ENCODE results near the gene FUBP3.

Gene FUBP3

GRCh38 chr9:130578865-130579737 lies at the start of gene FUBP3:
FUBP3 (plus strand) TSS chr9:130579577; CDS start chr9:130579681, 104 bp downstream.
- peak; percentile 97 for DNase-seq

GRCh38 chr9:130530938-130531337 lies 48.4 kb upstream of the FUBP3 start:
- DNase-seq = no peak

DNA sequence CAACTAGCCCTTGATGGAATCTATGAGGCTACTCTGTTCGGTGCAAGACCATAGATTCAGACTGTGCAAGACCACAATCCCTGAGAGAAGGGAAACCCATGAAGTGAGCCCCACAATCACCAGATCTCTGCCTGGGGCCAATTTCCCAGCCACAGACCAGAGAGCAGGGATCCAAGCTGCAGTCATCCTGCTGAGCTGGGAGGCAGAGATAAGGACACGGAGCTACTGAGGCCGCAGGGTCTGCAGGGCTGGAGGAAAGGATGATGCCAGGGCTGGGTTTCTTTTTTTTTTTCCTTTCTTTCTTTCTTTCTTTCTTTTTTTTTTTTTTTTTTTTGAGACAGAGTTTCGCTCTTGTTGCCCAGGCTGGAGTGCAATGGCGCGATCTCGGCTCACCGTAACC lies 47.7 kb upstream of the FUBP3 start:
- DNase-seq = no peak

DNA sequence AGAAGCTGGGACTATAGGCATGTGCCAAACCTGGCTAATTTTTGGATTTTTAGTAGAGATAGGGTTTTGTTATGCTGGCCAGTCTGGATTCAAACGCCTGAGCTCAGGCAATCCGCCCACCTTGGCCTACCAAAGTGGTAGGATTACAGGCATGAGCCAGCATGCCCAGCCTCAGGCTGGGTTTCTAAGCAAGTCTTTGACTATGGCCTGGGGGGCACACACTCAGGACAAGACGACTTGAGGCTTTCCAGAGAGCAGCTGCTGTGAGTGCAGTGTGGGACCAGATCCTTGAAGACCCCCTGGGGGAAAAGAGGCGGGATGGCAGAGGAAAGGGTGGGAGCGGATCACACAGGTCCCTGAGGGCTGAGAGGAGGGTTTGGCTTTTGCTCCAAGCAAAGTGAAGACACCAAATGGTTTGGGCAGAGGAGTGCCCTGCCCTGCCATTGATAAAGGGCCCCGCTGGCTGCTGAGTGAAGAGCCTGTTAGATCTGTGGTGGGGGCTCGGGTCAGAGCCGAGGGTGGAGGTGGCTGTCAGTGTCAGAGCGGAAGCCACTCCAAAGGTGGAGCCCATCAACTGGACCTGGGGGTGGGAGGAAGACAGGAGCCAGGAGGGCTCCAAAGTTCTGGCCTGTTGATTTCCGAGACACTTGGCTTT lies 46.8 kb upstream of the FUBP3 start:
- DNase-seq = no peak

GRCh38 chr9:130535818-130536521 lies 43.4 kb upstream of the FUBP3 start:
- DNase-seq = no peak

DNA sequence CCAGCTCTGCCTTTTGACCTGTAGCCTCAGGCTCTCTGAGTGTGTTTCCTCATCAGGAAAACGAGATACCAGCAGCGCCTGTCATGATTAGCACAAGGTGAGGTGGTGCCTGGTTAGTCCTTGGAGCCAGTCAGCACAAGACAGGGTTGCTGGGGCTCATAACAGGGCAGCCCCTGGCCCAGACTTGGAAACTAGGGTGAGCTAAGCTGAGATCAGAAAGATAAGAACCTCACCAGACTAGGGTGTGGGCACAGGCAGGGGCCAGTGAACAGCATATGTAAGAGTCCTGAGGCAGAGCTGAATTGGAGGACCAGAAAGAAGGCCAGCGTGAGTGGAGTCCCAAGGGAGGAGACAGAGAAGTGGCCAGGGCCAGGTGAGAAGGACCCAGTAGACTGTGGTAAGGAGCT lies 42.7 kb upstream of the FUBP3 start:
- DNase-seq = no peak

DNA sequence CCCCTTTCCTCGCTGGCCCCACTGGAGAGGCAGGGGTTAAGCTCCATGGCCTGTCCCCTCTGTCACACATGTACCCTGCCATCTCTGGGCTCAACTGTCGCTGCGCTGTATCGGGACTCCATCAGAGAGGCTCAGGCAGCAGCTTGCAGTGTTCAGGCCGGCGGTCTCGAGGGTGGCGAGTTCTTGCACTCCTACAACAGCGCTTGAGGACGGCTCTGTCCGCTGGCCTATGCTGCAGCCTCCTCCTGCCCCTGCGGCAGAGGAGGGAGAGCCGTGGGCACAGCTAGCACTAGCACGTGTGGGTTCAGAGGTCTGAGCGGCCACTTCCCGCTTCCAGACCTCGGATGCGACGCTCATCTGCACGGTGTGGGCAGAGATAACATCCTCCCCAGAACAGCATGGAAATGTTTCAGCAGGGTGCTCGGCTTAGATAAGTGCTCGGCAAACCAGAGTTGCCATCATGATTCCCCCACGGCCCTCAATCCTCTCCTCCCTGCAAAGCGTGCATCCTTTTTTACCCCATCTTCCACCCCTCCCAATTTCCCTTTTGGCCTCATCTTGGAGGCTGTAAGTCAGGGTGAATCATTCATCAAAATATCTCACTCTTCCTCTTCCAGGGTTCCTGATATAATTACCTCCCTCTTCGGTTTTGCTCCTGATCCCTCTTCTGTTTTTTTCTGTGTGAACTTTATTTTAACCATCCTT lies 41.9 kb upstream of the FUBP3 start:
- no peak for DNase-seq

DNA sequence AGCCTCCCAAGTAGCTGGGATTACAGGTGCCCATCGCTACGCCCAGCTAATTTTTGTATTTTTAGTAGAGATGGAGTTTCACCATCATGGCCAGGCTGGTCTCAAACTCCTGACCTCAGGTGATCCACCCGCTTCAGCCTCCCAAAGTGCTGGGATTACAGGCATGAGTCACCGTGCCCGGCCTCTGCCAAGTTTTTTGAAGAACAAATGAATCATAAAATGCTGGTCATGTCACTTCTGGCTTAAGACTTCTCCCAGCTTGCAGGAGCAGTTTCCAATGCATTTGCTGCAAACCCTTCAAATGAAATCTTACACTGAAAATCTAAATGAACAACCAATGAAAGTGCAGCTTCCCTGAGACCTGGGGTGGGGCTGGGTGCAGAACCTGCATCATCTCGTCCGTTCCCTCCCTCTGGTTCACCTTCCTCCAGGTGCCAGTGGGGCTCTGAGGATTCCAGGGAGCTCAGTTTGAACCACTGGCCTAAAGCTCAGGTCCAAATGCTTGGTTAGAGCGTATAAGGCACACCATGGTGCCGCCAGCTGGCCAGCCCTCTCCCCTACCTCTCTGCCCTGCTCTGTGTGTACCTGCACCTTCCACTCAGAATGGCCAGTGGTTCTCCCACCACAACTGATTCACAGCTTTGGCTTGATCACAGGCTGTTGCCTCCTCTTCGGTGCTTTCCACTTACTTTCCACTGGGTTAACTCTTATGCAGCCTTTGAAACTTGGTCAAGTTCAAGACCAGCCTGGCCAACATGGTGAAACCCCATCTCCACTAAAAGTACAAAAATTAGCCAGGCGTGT lies 39.8 kb upstream of the FUBP3 start:
- DNase-seq = no peak

GRCh38 chr9:130541533-130541932 lies 37.8 kb upstream of the FUBP3 start:
- DNase-seq = no peak

DNA sequence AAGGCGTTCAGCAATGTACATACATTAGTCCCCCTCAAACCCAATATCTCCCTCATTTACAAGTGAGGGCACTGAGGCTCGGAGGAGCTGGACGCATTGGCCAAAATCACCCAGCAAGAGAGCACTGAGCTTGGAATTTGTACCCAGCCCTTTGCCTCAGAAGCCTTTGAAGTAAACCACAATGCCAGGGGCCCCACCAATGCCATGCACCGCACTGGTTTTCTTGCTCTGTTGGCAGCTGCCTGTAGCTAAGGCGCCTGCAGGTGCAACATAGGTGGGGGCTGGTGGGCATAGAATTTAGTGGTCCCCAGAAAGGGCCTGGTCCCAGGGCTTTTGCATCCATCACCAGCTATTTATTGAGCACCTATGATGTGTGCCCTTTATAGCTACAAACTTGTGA lies 37.3 kb upstream of the FUBP3 start:
- DNase-seq = no peak

DNA sequence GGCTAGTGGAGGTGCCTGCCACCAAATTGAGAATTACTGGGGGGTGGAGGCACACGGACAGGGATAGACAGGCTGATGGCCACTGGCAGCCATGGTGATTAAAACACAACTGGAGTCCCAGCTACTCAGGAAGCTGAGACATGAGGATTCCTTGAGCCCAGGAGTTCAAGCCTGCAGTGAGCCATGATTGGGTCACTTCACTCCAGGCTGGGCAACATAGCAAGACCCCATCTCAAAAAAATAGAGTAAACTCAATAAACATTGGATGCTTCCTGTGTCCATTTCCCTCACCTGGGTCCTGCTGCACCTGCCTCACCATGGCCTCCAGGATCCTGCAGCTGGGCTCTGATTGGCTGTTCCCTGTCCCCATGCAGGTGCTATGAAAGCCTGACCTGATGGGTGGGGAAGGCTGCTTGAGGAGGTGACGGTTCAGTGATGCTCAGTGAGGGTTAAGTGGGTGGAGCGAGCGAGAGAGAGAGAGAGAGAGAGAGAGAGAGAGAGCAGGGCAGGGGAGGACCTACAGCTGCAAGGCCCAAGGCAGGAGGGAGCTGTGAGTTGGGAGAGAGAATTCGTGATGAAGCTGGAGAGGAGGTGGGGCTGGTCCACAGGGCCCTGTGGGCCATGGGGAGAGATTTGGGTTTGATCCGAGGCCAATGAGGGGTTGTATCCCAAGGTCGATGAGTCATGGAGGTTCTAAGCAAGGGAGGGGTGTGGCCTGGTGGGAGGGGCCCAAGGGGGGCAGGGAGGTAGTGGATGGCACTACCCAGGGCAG lies 36.7 kb upstream of the FUBP3 start:
- DNase-seq = no peak

GRCh38 chr9:130543368-130543767 lies 36.0 kb upstream of the FUBP3 start:
- DNase-seq = no peak

DNA sequence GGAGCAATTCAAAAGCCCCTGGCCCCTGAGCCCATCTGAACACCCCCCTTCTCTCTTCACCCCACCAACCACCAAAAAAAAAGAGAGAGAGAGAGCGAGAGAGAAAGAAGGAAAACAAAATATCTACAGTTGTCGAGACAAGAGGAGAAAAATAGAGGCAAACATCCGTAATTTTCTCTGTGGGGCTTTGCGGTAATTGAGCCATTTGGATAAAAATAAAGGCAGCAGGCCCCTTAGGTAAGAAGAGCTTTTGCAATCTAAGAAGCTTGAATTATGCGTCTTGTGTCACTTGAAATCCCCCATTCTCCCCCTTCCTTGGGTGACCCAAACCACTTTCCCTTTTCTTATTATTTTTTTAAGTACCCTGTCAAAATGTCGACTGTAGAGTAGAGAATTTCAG lies 35.5 kb upstream of the FUBP3 start:
- no peak for DNase-seq

DNA sequence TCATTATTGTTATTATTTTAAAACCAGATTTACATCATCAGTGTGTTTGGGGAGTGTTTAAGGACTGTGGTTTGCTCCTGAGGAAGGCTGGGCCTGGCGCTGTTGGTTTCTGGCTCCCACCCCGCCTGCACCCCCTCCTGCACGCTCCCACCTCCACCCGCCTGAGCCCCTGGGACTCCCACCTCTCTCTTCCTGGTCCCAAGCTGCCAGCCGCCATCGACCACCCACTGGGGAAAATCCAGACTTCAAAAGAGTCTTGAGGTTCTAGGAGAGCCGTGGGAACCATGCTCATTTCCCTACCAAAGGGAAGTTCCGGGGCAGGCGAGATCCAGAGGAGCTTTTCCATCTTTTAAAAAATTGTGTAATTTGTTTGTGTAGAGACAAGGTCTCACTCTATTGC lies 35.0 kb upstream of the FUBP3 start:
- DNase-seq = no peak

GRCh38 chr9:130548103-130548502 lies 31.3 kb upstream of the FUBP3 start:
- no peak for DNase-seq

- no peak for DNase-seq
These were observed 30.2 kb upstream of the FUBP3 start for GRCh38 chr9:130549093-130549735.

GRCh38 chr9:130554606-130555005 lies 24.8 kb upstream of the FUBP3 start:
- no peak for DNase-seq

DNA sequence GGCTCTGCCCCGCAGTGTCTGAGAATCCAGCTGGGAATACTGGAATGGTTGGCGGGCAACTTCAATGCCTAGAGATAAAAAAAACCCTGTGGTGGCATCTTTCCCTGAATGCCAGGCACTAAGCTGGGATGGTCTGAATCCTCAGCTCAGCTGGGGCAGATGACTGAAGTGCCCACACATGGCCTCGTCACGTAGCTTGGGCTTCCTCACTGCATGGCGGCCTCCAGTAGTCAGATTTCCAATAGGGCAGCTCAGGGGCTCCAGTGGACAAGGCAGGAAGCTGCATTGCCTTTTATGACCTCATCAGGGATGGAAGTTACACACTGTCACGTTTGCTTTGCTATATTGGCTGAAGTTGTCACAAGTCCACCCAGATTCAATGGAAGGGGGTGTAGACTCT lies 24.3 kb upstream of the FUBP3 start:
- DNase-seq = no peak

DNA sequence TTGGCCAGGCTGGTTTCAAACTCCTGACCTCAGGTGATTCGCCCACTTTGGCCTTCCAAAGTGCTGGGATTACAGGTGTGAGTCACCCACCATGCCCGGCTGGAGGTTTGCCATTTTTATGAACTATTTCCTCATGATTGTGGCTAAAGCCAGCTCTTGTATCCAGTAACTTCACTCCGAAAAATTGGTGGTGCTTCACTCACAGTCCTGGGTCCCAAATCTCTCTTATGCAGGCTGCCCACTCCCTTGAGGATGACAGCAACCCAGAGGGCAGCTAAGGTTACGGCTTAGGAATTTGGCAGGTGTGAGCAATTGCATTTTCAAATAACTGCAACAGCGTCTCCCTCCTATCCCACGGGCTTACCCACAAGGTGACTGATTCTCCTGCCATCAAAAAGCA lies 23.4 kb upstream of the FUBP3 start:
- DNase-seq = no peak

DNA sequence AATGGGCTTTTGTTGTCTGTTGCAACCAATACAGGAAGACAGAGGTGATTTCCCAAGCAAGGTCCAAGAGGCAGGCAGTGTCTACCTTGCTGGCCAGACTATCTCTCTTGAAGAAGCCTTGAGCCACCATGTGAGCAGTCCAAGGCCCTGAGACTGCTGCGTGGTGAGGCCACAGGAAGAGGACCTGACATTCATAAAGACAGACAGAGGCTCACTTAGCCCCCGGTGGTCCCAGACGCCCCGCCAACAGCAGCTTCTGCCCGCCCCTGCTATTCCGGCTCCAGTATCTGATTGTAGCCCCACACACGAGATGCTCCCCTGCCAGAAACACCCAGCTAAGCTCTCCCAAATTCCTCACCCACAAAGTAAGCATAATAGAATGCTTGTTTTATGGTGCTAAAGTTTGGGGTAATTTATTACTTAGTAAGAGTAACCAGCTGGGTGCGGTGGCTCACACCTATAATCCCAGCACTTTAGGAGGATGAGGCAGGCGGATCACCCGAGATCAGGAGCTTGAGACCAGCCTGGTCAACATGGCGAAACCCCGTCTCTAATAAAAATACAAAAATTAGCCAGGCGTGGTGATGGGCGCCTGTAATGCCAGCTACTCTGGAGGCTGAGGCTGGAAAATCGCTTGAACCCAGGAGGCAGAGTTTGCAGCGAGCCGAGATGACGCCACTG lies 22.8 kb upstream of the FUBP3 start:
- no peak for DNase-seq

Data from 8988T (cell line).